Ishikawa (cell line): ENCODE measurements around the gene GFPT1.

Experiments used
- CEBPB ChIP-seq: IDR thresholded peaks from 2 replicates; pipeline ENCODE4 v1.6.1; 2012
- CREB1 ChIP-seq: IDR thresholded peaks from 2 replicates; pipeline ENCODE4 v1.6.1; 2012; ENCODE audit warnings: low read depth
- EGR1 ChIP-seq: IDR thresholded peaks from 2 replicates; pipeline ENCODE4 v1.6.1; 2012
- EP300 ChIP-seq: IDR thresholded peaks from 2 replicates; pipeline ENCODE4 v1.6.1; 2012; ENCODE audit warnings: borderline replicate concordance
- FOXM1 ChIP-seq: IDR thresholded peaks from 2 replicates; pipeline ENCODE4 v1.6.1; 2012; ENCODE audit warnings: low read depth, borderline replicate concordance
- MAX ChIP-seq: IDR thresholded peaks from 2 replicates; pipeline ENCODE4 v1.6.1; 2012
- NFIC ChIP-seq: IDR thresholded peaks from 2 replicates; pipeline ENCODE4 v1.6.1; 2012
- RAD21 ChIP-seq: IDR thresholded peaks from 2 replicates; pipeline ENCODE4 v1.6.1; 2012; ENCODE audit warnings: low read depth
- TAF1 ChIP-seq: IDR thresholded peaks from 2 replicates; pipeline ENCODE4 v1.6.1; 2012; ENCODE audit warnings: low read depth, mild to moderate bottlenecking
- TCF12 ChIP-seq: IDR thresholded peaks from 2 replicates; pipeline ENCODE4 v1.6.1; 2012; ENCODE audit warnings: low read depth
- TEAD4 ChIP-seq: IDR thresholded peaks from 2 replicates; pipeline ENCODE4 v1.6.1; 2012
- YY1 ChIP-seq: IDR thresholded peaks from 2 replicates; pipeline ENCODE4 v1.6.1; 2012; ENCODE audit warnings: low read depth
- ZBTB7A ChIP-seq: IDR thresholded peaks from 2 replicates; pipeline ENCODE4 v1.6.1; 2012; ENCODE audit warnings: low read depth
- TF ChIP-seq, protein P1 (sequence below): IDR thresholded peaks from 2 replicates; pipeline ENCODE4 v1.6.1; 2012; ENCODE audit warnings: low read depth, mild to moderate bottlenecking
- TF ChIP-seq, protein P2 (sequence below): IDR thresholded peaks from 2 replicates; pipeline ENCODE4 v1.6.1; 2012

Gene GFPT1

GRCh38 chr2:69389271-69389670, 2.2 kb upstream of the GFPT1 start:
- no peak for TF ChIP-seq NFIC
- TF ChIP-seq ZBTB7A, result no peak
- TF ChIP-seq CREB1, result no peak
- no peak for TF ChIP-seq EGR1
- TF ChIP-seq YY1, result no peak

DNA sequence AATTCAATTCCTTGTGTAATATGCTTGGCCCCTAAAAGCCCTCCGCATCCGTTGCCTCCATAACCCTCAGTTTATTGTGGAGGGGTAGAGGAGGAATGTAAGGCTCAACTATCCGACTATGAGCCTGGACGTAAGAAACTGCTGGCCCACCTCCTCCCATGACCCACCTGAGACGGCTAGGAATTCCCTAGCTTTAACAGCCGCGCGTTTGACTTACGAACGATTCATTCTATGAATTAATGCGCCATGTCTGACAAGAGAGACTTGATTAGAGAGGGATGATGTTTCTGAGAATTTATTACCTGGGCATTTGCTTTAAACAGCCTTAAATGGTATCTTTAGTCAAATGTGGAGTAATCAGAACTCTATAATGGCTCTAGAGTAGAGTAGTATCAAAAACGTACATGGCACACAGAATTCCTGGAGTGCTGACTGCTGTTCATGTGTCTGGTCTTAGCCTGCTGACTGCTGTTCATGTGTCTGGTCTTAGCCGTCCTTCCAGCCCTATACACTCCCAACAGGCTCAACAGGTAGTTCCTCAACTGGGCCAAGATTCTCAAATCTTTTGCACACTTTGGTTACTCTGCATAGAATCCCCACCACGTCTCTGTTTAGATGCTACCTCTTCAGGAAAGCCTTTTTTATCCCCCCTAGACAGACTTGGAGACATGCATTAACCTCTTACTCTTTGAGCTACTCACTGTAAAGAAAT, 899 bp upstream of the GFPT1 start:
- TF ChIP-seq, protein P1, sequence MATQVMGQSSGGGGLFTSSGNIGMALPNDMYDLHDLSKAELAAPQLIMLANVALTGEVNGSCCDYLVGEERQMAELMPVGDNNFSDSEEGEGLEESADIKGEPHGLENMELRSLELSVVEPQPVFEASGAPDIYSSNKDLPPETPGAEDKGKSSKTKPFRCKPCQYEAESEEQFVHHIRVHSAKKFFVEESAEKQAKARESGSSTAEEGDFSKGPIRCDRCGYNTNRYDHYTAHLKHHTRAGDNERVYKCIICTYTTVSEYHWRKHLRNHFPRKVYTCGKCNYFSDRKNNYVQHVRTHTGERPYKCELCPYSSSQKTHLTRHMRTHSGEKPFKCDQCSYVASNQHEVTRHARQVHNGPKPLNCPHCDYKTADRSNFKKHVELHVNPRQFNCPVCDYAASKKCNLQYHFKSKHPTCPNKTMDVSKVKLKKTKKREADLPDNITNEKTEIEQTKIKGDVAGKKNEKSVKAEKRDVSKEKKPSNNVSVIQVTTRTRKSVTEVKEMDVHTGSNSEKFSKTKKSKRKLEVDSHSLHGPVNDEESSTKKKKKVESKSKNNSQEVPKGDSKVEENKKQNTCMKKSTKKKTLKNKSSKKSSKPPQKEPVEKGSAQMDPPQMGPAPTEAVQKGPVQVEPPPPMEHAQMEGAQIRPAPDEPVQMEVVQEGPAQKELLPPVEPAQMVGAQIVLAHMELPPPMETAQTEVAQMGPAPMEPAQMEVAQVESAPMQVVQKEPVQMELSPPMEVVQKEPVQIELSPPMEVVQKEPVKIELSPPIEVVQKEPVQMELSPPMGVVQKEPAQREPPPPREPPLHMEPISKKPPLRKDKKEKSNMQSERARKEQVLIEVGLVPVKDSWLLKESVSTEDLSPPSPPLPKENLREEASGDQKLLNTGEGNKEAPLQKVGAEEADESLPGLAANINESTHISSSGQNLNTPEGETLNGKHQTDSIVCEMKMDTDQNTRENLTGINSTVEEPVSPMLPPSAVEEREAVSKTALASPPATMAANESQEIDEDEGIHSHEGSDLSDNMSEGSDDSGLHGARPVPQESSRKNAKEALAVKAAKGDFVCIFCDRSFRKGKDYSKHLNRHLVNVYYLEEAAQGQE, result no peak

DNA sequence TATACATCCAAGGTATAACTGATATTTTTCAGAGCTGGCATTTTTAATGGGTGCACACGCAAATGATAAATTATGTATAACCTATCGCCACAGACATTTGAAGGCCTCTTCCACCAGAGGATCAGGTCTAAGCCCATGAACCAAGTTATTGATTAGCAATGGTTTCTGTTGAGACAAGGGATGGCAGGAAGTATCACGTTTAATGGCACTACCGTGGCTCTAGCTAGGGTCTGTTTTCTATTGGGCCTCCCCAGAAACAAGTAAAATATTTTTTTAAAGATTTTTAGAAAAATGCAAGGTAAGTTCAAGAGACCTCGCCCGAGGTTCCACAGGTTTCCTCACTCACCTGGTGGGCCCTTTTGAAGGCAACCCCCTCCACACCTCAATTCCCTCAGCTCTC, 667 bp downstream of the GFPT1 start:
- TF ChIP-seq MAX, result no peak
- no peak for TF ChIP-seq CREB1
- TF ChIP-seq FOXM1, result no peak
- TF ChIP-seq RAD21, result no peak
- no peak for TF ChIP-seq CEBPB
- TF ChIP-seq NFIC, result no peak
- TF ChIP-seq TCF12, result no peak
- no peak for TF ChIP-seq EGR1

- TF ChIP-seq ZBTB7A, result no peak
- TF ChIP-seq EP300, result no peak
- TF ChIP-seq, protein P2, sequence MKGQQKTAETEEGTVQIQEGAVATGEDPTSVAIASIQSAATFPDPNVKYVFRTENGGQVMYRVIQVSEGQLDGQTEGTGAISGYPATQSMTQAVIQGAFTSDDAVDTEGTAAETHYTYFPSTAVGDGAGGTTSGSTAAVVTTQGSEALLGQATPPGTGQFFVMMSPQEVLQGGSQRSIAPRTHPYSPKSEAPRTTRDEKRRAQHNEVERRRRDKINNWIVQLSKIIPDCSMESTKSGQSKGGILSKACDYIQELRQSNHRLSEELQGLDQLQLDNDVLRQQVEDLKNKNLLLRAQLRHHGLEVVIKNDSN, result no peak
- TF ChIP-seq FOXM1, result no peak
- no peak for TF ChIP-seq CREB1
- no peak for TF ChIP-seq TCF12
- TF ChIP-seq NFIC, result no peak
- TF ChIP-seq YY1, result no peak
- TF ChIP-seq, protein P1, result no peak
- no peak for TF ChIP-seq CEBPB
- no peak for TF ChIP-seq TAF1
These were observed 1.4 kb downstream of the GFPT1 start for GRCh38 chr2:69385443-69386151.

GRCh38 chr2:69384618-69385081, 2.4 kb downstream of the GFPT1 start:
- TF ChIP-seq EGR1, result no peak
- TF ChIP-seq FOXM1, result no peak
- TF ChIP-seq EP300, result no peak
- no peak for TF ChIP-seq TCF12
- no peak for TF ChIP-seq ZBTB7A
- TF ChIP-seq NFIC, result no peak
- TF ChIP-seq, protein P1, result no peak
- no peak for TF ChIP-seq RAD21
- TF ChIP-seq, protein P2, result no peak
- no peak for TF ChIP-seq MAX
- no peak for TF ChIP-seq TAF1
- no peak for TF ChIP-seq CEBPB
- no peak for TF ChIP-seq YY1
- no peak for TF ChIP-seq TEAD4
- TF ChIP-seq CREB1, result no peak
